KMS-11 (cell line): Measurements from ENCODE around the gene ZMYND19.
"Not testable (repeated sequence)": the region's sequence is repeated elsewhere in the genome, so short reads cannot be mapped to it uniquely, and the experiment has no call there.

Experiments
- H2AFZ ChIP-seq: fragments of 200-600 bp; sonication (generic); 2 replicates; pipeline ENCODE4 v1.6.1; 2016; ENCODE audit warnings: antibody characterized with exemption, mixed run types, low read depth
- H3K27ac ChIP-seq: fragments of 200-600 bp; sonication (generic); 2 replicates; pipeline ENCODE4 v1.6.1; 2016; ENCODE audit warnings: mild to moderate bottlenecking, mixed run types
- H3K27me3 ChIP-seq: fragments of 200-600 bp; sonication (generic); 2 replicates; pipeline ENCODE4 v1.6.1; 2017; ENCODE audit warnings: mild to moderate bottlenecking, low read depth, mixed run types, moderate library complexity; ENCODE audit not compliant: insufficient read depth
- H3K36me3 ChIP-seq: fragments of 200-600 bp; sonication (generic); 2 replicates; pipeline ENCODE4 v1.6.1; 2017; ENCODE audit warnings: mild to moderate bottlenecking, mixed run types; ENCODE audit not compliant: insufficient read depth
- H3K4me1 ChIP-seq: fragments of 200-600 bp; sonication (generic); 2 replicates; pipeline ENCODE4 v1.6.1; 2016; ENCODE audit warnings: mild to moderate bottlenecking, low read depth, mixed run types; ENCODE audit not compliant: poor library complexity, severe bottlenecking
- H3K4me2 ChIP-seq: fragments of 200-600 bp; sonication (generic); 2 replicates; pipeline ENCODE4 v1.7.0; 2016; ENCODE audit warnings: mild to moderate bottlenecking, mixed run types
- H3K4me3 ChIP-seq: fragments of 200-600 bp; sonication (generic); IDR thresholded peaks from 2 replicates; pipeline ENCODE4 v1.6.1; 2017; ENCODE audit warnings: low read depth, low read length, mixed read lengths; ENCODE audit not compliant: insufficient read depth
- H3K79me2 ChIP-seq: fragments of 200-600 bp; sonication (generic); 2 replicates; pipeline ENCODE4 v1.6.1; 2016; ENCODE audit warnings: low read depth, mixed run types; ENCODE audit not compliant: insufficient read depth
- H3K9ac ChIP-seq: fragments of 200-600 bp; sonication (generic); 2 replicates; pipeline ENCODE4 v1.6.1; 2016; ENCODE audit warnings: mild to moderate bottlenecking, mixed run types
- H4K20me1 ChIP-seq: fragments of 200-600 bp; sonication (generic); 2 replicates; pipeline ENCODE4 v1.6.1; 2016; ENCODE audit warnings: mild to moderate bottlenecking, mixed run types; ENCODE audit not compliant: insufficient read depth
- TF ChIP-seq, protein P1 (sequence below): fragments of 200-600 bp; sonication (generic); conservative IDR thresholded peaks from 2 replicates; pipeline ENCODE4 v1.6.1; 2017; ENCODE audit warnings: low read depth, mild to moderate bottlenecking, antibody characterized with exemption, low read length, moderate library complexity, mixed read lengths

The ZMYND19 gene

DNA sequence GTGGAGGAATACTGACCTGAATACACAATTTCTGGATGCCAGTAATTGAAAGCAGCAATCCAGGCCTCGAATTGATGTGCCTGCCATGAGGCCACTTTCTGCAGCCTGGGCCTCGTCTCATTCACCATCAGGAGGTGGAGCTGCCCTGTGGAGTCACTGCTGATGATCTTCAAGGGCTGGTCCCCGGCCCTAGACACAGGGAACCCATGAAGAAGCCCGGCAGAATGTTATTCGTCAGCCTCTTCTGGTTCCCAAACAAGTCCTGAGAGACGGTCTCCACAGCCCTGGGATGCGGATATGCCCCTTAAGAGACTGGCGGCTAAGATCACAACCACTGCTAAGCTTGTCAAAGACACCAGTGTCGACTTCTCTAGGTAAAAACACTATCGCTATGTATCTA is 16.1 kb downstream of the ZMYND19 start:
- Histone ChIP-seq H3K4me1 (peaks cover 37% of the 10 kb centered on the region), H4K20me1 (no peaks in the 10 kb centered on the region; the same call in 1 of the 2 replicates), H3K9ac (no peak overlapping the region), H3K4me2 (no peak overlapping the region), H3K27ac (no peak overlapping the region), H2AFZ (no peak overlapping the region), H3K79me2 (peaks cover 47% of the 10 kb centered on the region), H3K36me3 (peaks cover 9% of the 10 kb centered on the region; the same call in 1 of the 2 replicates), H3K4me3 (no peak overlapping the region), H3K27me3 (no peaks in the 10 kb centered on the region)
- TF ChIP-seq, protein P1, sequence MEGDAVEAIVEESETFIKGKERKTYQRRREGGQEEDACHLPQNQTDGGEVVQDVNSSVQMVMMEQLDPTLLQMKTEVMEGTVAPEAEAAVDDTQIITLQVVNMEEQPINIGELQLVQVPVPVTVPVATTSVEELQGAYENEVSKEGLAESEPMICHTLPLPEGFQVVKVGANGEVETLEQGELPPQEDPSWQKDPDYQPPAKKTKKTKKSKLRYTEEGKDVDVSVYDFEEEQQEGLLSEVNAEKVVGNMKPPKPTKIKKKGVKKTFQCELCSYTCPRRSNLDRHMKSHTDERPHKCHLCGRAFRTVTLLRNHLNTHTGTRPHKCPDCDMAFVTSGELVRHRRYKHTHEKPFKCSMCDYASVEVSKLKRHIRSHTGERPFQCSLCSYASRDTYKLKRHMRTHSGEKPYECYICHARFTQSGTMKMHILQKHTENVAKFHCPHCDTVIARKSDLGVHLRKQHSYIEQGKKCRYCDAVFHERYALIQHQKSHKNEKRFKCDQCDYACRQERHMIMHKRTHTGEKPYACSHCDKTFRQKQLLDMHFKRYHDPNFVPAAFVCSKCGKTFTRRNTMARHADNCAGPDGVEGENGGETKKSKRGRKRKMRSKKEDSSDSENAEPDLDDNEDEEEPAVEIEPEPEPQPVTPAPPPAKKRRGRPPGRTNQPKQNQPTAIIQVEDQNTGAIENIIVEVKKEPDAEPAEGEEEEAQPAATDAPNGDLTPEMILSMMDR = no peak

DNA sequence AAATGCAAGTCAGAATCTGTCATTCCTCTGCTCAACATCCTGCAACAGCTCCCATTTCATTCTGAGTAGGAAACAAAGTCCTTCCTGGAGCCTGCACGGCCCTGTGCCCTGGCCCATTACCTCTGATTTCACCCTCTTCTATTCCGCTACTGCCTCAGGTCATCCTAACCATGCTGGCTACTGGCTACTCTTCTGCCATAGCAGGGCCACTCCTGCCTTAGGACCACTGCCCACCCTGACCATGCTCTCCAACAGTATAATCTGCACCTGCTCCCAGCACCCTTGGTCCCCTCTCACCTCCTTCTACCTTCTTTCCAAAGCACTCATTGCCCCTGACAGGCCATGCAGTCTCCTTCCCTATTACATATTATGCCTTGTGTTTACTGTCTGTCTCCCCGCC is 19.7 kb downstream of the ZMYND19 start:
- Histone ChIP-seq H3K4me2 (no peak overlapping the region), H3K36me3 (peaks cover 9% of the 10 kb centered on the region; the same call in 1 of the 2 replicates), H3K4me1 (peaks cover 11% of the 10 kb centered on the region), H3K27ac (no peak overlapping the region), H3K9ac (no peak overlapping the region), H3K4me3 (no peak overlapping the region), H3K27me3 (no peaks in the 10 kb centered on the region), H4K20me1 (no peaks in the 10 kb centered on the region; the same call in 1 of the 2 replicates), H2AFZ (no peak overlapping the region), H3K79me2 (peaks cover 21% of the 10 kb centered on the region; the same call in 1 of the 2 replicates)
- TF ChIP-seq, protein P1 = no peak

DNA sequence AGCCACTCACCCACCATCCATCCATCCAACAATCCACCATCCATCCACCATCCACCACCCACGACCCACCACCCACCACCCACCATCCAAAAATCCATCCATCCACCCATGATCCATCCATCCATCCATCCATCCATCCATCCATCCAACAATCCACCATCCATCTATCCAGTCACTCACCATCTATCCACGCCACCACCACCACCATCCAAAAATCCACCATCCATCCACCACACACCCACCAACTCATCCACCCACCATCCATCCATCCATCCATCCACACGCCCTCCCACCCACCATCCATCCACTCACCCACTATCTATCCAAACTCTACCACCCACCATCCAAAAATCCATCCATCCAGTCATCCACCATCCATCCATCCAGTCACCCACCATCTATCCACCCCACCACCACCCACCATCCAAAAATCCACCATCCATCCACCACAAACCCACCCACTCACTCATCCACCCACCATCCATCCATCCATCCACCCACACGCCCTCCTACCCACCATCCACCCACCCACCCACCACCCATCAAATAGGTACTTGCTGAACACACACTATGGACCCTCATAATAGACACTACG is 20.6 kb downstream of the ZMYND19 start:
- TF ChIP-seq, protein P1 = no peak
- H3K4me3 ChIP-seq = no peak overlapping the region
- H3K36me3 ChIP-seq = peaks cover 9% of the 10 kb centered on the region; the same call in 1 of the 2 replicates

DNA sequence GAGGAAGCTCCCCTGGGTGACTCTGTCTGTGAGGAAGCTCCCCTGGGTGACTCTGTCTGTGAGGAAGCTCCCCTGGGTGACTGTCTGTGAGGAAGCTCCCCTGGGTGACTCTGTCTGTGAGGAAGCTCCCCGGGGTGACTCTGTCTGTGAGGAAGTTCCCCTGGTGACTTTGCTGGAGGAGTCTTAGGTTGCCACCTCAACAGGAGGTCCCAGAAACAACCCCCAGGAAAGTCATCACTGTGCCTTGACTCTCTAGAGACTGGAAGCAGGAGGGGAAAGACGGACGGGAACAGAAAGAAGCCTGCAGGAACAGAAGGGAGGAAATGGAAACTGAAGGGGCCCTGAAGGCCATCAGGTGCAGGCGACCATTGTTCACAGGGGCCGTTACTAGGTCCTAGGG is 21.9 kb downstream of the ZMYND19 start:
- not testable (repeated sequence) for H2AFZ ChIP-seq, H3K79me2 ChIP-seq, H4K20me1 ChIP-seq, H3K4me3 ChIP-seq, H3K4me1 ChIP-seq, H3K27ac ChIP-seq, H3K4me2 ChIP-seq, H3K36me3 ChIP-seq, H3K27me3 ChIP-seq, H3K9ac ChIP-seq

More for the DNA sequence above, 20.6 kb downstream of the ZMYND19 start:
- H2AFZ ChIP-seq = no peak overlapping the region
- H3K9ac ChIP-seq = no peak overlapping the region
- no peaks in the 10 kb centered on the region for H3K27me3 ChIP-seq
- no peak overlapping the region for H3K4me2 ChIP-seq
- H3K4me1 ChIP-seq = peaks cover 2% of the 10 kb centered on the region
- H4K20me1 ChIP-seq = no peaks in the 10 kb centered on the region
- H3K79me2 ChIP-seq = peaks cover 14% of the 10 kb centered on the region; the same call in 1 of the 2 replicates
- H3K27ac ChIP-seq = no peak overlapping the region

DNA sequence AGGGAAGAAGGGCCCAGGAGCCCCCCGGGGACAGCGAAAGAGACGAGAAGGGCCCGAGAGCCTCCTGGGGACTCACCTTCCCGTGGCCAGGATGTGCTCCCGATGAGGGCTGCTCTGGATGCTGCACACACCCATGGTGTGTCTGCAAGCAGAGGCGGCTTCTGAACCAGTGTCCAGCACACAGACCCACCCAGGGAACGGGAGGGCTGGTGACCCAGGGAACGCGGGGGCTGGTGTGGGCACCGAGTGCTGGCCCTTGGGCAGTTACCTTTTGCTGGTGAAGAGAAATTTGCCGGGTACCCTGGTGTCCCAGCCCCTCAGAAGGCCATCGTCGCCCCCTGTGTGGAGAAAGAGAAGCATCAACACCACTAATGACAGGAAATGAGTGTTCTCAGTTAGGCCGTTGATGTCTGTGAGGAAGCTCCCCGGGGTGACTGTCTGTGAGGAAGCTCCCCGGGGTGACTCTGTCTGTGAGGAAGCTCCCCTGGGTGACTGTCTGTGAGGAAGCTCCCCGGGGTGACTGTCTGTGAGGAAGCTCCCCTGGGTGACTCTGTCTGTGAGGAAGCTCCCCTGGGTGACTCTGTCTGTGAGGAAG is 25.4 kb downstream of the ZMYND19 start:
- no peak overlapping the region for H3K4me3 ChIP-seq
- H2AFZ ChIP-seq = no peak overlapping the region
- TF ChIP-seq, protein P1 = no peak
- H3K4me2 ChIP-seq = no peak overlapping the region
- no peak overlapping the region for H3K9ac ChIP-seq
- H3K36me3 ChIP-seq = no peaks in the 10 kb centered on the region
- no peaks in the 10 kb centered on the region for H3K79me2 ChIP-seq
- no peaks in the 10 kb centered on the region for H3K4me1 ChIP-seq
- no peak overlapping the region for H3K27ac ChIP-seq
- no peaks in the 10 kb centered on the region for H3K27me3 ChIP-seq
- H4K20me1 ChIP-seq = no peaks in the 10 kb centered on the region
